ENCODE data around the gene CALHM1. TPM values are rescaled to one million over a fixed set of nuclear protein-coding genes. Genes with fewer than 3 reads are reported as not detected.
A peak's percentile ranks its signal among the peaks of the same experiment; 100 is the strongest.

The CALHM1 gene
- total RNA-seq, 2 donors from 2014 or later: not detected

DNA sequence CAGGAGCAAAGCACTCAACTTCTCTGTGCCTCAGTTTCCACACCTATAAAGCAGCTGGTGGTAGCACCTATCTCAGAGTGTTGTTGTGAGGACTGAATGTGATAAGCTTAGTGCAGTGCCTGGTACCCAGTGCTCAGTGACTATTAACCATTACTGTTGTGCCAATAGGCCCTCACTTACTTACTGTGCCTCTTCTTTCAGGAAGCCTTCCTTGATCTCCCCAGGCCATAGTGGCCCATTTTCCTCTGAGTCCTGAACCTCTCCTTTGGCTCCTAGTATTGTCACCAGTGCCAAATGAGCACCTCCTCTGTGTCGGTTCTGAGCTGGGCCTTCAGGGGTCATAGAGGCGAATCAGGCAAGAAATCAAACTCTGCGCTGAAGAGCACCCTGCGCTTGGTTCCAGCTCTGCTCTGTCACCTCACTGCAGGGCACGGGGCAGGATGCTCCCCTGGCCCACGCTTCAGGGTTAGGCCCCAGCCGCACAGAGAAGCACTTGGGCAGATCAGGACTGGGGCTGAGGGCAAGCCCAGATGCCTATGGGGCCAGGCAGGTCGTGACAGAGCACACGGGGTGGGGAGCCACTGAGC is 2.5 kb downstream of the CALHM1 start:
- no peak overlapping the region for H3K4me3 Mint-ChIP-seq

DNA sequence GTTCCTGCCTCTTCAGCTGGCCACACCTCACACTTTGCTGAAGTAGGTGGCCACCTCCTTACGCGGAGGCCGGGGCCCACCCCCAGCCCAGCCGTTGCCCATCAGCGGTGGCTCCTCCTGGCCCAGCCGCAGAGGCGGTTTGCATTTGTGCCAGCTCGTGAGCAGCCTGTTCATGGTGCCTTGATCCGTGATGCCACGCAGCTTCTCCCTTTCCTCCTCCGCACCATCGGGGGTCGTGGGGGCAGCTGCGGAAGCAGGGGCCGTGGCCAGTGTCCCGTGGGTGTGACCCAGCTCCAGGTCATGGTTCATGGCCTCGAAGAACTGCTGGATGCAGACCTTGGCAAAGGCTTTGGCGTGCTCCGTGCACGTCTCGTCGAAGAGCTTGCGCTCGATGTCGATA is 3.5 kb downstream of the CALHM1 start:
- DNase-seq: no peak
- no peak for ATAC-seq
- Mint-ChIP-seq H3K4me1 (peaks cover 35% of the 10 kb centered on the region), H3K27me3 (no peaks in the 10 kb centered on the region), H3K27ac (no peak overlapping the region), H3K4me3 (no peak overlapping the region), H3K36me3 (ENCODE audit: low read depth) (no peaks in the 10 kb centered on the region)
- H3K9me3 ChIP-seq (ENCODE audit: control insufficient read depth, low read length, poor library complexity, severe bottlenecking): no peaks in the 10 kb centered on the region

More for the DNA sequence above, 2.5 kb downstream of the CALHM1 start:
- Mint-ChIP-seq H3K36me3 (ENCODE audit: low read depth) (no peaks in the 10 kb centered on the region), H3K27ac (no peak overlapping the region), H3K4me1 (peaks cover 26% of the 10 kb centered on the region), H3K27me3 (no peaks in the 10 kb centered on the region)
- H3K9me3 ChIP-seq (ENCODE audit: control insufficient read depth, low read length, poor library complexity, severe bottlenecking): no peaks in the 10 kb centered on the region
- DNase-seq (no peak), ATAC-seq (no peak)

DNA sequence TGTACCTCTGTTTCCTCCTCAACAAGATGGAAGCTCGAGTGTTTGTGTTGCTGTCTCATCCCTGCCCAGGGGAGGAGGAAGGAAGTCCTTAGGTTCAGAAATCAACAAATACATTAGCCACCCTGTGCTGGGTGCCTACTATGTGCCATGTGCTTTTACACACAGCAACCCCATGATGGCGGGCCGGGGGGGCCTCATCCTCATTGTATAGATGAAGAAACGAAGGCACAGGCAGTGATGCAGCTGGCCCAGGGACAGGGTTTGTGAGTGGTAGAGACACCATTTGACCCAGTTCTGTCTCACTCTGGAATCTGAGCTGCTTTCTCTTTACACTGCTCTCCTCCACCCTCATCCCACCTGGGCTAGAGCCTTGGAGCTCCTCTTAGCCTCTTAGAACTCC is 4.7 kb downstream of the CALHM1 start:
- Mint-ChIP-seq H3K4me3 (peak overlapping the region; percentile 95), H3K27ac (no peak overlapping the region), H3K36me3 (ENCODE audit: low read depth) (peaks cover 8% of the 10 kb centered on the region), H3K4me1 (peaks cover 42% of the 10 kb centered on the region), H3K27me3 (no peaks in the 10 kb centered on the region)
- H3K9me3 ChIP-seq (ENCODE audit: control insufficient read depth, low read length, poor library complexity, severe bottlenecking): no peaks in the 10 kb centered on the region
- DNase-seq: no peak
- no peak for ATAC-seq

DNA sequence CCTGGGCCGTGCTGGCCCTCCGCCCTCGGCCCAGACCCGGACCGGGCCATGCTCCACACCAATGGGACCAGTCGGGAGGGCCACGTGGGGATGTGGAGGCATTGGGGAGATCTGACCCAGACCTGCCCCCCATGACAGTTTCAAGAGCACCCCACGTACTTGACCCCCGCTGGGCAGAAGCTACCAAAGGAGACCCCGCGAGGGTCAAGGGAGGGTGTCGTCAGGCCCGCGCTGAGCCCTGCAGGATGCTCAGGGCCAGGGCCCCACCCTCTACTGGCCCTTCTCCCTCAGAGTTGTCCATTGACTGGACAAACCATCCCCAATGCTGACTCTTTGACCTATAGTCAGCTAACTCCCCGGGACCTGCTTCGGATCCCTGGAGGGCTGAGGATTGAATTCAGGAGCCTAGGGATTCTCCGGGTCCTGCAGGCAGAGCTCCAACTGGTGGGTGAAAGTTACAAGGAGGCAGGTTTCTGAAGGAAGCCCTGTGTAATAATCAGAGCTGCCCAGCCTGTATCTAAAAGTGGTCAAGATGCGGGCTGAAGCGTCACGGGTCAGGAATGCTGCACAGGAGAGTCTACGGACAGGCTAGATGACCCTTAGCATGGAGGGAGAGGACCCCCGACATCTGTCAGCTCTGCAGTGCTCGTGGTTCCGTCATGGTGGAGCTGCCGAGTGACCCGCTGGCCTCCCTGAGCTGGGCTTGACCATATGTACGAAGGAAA is 6.0 kb downstream of the CALHM1 start:
- no peak for DNase-seq
- Mint-ChIP-seq H3K36me3 (ENCODE audit: low read depth) (peaks cover 15% of the 10 kb centered on the region), H3K27me3 (no peaks in the 10 kb centered on the region), H3K27ac (peak overlapping the region; percentile 97), H3K4me3 (peak overlapping the region; percentile 95), H3K4me1 (peaks cover 54% of the 10 kb centered on the region)
- no peak for ATAC-seq
- no peaks in the 10 kb centered on the region for H3K9me3 ChIP-seq (ENCODE audit: control insufficient read depth, low read length, poor library complexity, severe bottlenecking)

DNA sequence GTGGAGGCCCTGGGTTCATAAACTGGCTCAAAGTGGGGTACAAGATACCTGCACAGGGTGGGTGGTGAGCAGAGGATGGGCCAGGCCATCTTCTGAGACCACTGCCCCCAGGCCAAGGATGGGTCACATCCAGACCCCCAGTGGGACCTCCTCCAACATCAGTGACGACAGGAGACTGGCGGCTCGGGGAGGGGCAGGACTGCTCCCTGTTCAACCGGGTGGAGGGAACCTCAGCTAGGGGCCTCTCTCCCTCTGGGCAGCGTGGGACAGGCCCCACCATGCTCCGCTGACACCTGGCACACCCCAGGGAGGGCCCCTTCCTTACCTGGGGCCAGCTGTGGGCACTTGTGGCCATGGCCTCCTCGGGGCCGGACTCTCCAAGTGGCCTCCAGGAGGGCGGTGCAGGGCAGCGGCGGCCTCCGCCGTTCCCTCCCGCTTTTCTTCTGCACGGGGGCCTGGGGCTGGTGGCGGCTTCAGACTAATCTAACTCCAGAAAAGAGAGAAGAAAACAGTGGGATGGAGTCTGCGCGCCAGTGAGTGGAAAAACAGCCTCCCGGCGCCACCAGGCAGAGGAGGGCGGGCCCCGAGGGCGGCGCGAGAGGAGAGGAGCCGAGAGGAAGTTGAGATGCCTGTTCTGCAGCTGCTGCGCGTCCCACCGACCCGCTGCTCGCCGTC is 6.7 kb downstream of the CALHM1 start, which contains the start of gene CALHM2:
Gene CALHM2 (minus strand): TSS at position 540 of the 675 bp plus-strand sequence. CDS start 2,429 bp downstream, outside the sequence.
- Mint-ChIP-seq H3K27me3 (no peaks in the 10 kb centered on the region), H3K4me3 (peak within 1 kb of the TSS; percentile 95), H3K27ac (peak within 1 kb of the TSS; percentile 97), H3K4me1 (peaks cover 55% of the 10 kb centered on the region), H3K36me3 (ENCODE audit: low read depth) (peaks cover 17% of the 10 kb centered on the region)
- no peaks in the 10 kb centered on the region for H3K9me3 ChIP-seq (ENCODE audit: control insufficient read depth, low read length, poor library complexity, severe bottlenecking)
- ATAC-seq (peak; percentile 72), DNase-seq (peak in 2 of 3 donors; percentile 34 to 37)

DNA sequence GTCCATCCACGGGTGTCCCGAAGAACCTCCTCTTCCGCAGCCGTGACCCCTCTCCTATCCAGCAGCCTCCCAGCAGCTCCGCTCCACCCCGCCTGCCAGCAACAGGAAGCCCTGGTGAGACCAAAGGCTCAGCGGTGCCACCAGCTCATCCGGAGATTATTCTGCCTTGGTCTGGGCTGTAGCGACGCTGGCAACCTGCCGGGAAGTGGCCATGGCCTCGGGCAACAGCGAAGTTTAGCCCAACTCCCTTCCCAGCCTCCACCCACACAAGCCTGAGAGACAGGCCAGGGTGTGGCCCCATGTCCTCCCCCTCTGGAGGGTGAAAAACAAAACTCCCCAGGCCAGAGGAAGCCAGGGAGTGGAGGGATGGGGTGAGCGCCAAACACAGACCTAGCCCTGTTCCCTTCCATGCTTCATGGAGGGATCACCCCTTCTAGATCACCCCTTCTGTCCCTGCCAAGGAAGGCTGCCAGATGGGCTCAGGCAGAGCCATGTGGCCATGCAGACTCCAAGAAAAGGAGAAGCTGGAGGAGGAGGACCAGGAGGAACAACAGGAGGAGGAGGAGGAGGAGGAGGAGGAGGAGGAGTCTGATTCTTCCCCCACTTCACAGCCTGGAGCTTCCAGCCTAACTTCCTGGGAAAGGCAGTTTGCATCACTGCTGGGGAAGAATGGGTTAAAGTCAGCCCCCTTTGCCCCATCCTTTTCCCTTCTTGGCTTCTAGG is 7.4 kb downstream of the CALHM1 start:
- DNase-seq: peak; percentile 27 to 39 (median 31)
- H3K27me3 Mint-ChIP-seq: no peaks in the 10 kb centered on the region
- H3K9me3 ChIP-seq (ENCODE audit: control insufficient read depth, low read length, poor library complexity, severe bottlenecking): no peaks in the 10 kb centered on the region
- H3K27ac Mint-ChIP-seq: peak overlapping the region; percentile 97
- H3K4me3 Mint-ChIP-seq: peak overlapping the region; percentile 95
- peaks cover 17% of the 10 kb centered on the region for H3K36me3 Mint-ChIP-seq (ENCODE audit: low read depth)
- peaks cover 59% of the 10 kb centered on the region for H3K4me1 Mint-ChIP-seq
- peak; percentile 80 for ATAC-seq

DNA sequence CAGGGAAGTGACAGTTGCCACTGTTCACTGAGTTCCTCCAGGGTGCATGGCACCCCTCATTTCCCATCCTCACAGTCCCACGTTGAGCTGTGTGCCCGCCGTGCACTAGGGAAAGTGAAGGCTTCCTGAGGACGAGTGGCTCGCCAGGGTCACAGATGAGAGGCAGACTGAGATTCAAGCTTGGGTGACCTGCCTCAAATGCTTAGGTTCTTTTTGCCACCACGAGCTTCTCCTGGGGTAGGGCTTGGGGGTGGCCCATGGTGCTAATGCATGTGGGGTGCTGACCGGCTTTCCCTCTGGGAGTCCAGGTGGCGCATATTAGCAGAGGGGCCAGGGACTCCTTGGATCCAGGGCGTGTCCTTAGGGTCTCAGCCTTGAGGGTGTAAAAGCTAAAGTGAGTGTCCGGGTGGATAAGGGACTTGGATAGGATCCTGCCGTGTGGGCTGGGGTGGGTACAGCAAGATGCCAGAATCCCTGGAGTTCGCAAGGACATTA is 8.5 kb downstream of the CALHM1 start:
- H3K4me1 Mint-ChIP-seq: peaks cover 61% of the 10 kb centered on the region
- H3K4me3 Mint-ChIP-seq: peak overlapping the region; percentile 95
- H3K27ac Mint-ChIP-seq: peak overlapping the region; percentile 97
- no peak for DNase-seq
- no peaks in the 10 kb centered on the region for H3K27me3 Mint-ChIP-seq
- no peak for ATAC-seq
- H3K9me3 ChIP-seq (ENCODE audit: control insufficient read depth, low read length, poor library complexity, severe bottlenecking): no peaks in the 10 kb centered on the region
- peaks cover 17% of the 10 kb centered on the region for H3K36me3 Mint-ChIP-seq (ENCODE audit: low read depth)

DNA sequence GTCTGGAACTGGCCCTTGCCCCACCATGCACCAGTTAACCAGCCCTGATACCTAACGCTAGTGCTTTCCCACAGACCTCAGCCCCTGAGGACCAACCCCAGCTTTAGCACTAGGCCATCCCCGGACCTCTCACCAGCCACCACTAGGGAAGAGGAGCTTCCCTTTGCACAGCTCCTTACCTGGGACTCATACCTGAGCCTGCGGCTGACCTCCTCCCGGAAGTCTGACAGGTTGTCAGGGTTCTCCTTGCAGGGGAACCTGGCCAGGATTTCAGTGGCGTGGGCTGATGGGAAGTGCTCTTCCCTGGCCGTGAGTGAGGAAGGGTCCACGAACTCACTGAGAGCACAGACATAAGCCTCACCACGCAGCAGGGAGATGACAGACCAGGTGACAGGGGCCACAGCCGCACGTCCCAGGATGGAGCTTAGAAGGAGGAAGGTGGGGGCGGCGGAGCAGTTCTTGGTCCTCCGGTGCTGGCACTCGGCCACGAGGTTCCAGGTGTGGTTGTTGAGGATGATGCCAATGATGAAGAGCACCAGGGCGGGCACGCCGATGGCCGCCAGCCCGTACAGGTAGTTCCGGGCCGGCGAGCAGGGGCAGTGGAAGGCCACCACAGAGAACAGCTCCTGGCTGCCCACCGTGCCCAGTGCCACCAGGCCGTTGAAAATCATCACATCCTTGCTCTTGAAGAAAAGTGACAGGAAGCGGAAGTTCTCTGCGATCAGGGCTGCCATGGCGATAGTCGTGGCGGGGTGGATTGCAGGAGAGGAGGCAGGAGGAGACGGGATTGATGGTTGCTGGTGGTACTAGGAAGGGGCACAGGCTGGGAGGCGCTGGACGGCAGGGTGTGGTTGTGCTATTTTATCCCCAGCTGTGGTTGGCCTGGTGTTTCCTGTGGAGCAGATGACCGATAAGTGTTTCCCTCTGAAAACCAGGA is 9.2 kb downstream of the CALHM1 start:
- Mint-ChIP-seq H3K4me1 (peaks cover 62% of the 10 kb centered on the region), H3K36me3 (ENCODE audit: low read depth) (peaks cover 17% of the 10 kb centered on the region)
- no peak for ATAC-seq

DNA sequence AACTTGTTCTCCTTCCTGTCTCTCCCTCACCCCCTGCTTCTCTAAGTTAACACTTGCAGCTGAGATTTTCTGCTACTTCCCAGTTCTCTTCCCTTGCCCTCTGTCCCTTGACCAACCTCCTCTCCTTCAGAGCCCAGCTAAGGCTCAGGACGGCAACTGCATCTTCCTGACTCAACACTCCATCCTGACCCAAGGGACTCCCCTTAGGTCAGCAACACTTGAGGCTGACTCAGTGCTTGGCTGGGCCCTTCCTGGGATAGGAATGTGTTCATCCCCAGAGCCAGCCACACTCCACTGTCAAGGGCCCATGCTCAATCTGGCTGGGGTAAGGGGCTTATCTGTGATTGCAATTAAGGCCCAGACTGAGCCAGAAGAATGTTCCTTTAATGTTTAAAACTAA is 10.0 kb downstream of the CALHM1 start:
- ATAC-seq: no peak
- Mint-ChIP-seq H3K4me3 (peak overlapping the region; percentile 95), H3K27me3 (no peaks in the 10 kb centered on the region), H3K27ac (peak overlapping the region; percentile 97), H3K4me1 (peaks cover 62% of the 10 kb centered on the region), H3K36me3 (ENCODE audit: low read depth) (peaks cover 18% of the 10 kb centered on the region)
- no peak for DNase-seq
- no peaks in the 10 kb centered on the region for H3K9me3 ChIP-seq (ENCODE audit: control insufficient read depth, low read length, poor library complexity, severe bottlenecking)

More for the DNA sequence above, 9.2 kb downstream of the CALHM1 start:
- H3K27ac Mint-ChIP-seq: peak overlapping the region; percentile 97
- no peaks in the 10 kb centered on the region for H3K9me3 ChIP-seq (ENCODE audit: control insufficient read depth, low read length, poor library complexity, severe bottlenecking)
- no peak for DNase-seq
- H3K4me3 Mint-ChIP-seq: peak overlapping the region; percentile 95
- no peaks in the 10 kb centered on the region for H3K27me3 Mint-ChIP-seq

DNA sequence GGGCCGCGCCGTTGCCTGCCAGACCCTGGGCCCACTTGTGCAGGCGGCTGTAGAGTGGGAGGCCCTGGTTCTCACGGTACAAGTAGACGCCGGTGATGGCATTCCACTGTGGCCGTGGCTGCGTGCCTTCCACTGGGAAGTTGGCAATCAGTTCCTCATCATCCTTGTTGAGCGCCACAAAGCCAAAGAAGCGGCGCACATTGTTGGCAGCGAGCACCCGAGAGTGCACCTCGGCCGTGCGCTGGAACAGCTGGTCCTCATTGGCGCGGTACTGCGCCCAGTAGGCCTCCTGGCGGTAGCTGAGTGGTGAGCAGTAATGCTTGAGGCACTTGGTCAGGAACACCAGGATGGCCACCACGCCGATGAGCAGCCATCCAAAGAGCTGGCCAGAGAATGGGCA is 11.5 kb downstream of the CALHM1 start:
- peaks cover 55% of the 10 kb centered on the region for H3K4me1 Mint-ChIP-seq
- H3K4me3 Mint-ChIP-seq: peak overlapping the region; percentile 41
- peak overlapping the region; percentile 97 for H3K27ac Mint-ChIP-seq
- ATAC-seq (no peak), DNase-seq (no peak)
- no peaks in the 10 kb centered on the region for H3K9me3 ChIP-seq (ENCODE audit: control insufficient read depth, low read length, poor library complexity, severe bottlenecking)
- no peaks in the 10 kb centered on the region for H3K27me3 Mint-ChIP-seq
- peaks cover 21% of the 10 kb centered on the region for H3K36me3 Mint-ChIP-seq (ENCODE audit: low read depth)

DNA sequence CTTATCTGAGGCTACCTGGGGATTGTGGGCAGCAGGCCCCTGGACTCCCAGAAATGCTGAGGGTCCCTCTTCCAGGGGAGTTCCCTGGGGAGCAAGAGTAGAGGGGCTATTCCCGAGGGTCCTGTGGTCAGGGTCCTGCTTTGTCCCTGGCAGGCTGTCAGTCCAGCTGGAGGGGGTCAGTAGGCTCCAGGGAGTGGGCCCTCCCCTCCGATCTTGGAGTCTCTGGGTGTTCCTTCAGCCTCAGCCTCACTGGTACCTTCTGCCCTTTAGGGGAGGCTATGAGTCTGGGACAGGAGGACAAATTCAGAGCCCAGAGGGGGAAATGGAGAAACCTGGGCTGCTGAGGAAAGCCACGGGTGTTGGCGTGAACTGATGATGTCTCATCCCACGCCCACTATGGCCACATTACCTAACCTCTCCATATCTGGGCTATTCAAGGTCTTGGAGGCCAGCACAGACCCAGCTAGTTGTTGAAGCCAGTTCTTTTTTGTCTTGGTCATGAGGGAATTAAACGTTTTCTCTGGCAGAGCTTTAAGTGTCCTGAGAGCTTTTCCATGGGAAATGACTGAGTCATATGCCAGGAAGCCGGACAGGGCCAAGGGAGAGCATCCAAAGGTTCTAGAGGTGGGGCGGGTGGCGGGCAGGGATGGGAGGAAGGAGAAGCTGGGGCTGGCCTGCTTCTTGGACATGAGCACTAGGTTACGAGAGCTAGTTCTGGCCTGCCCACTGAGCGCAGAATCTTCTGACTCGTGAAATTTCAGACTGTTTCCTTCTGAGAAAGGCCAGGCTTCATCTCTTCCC is 12.7 kb downstream of the CALHM1 start:
- H3K4me1 Mint-ChIP-seq: peaks cover 51% of the 10 kb centered on the region
- H3K36me3 Mint-ChIP-seq (ENCODE audit: low read depth): peaks cover 21% of the 10 kb centered on the region
- ATAC-seq: no peak
- no peaks in the 10 kb centered on the region for H3K27me3 Mint-ChIP-seq
- H3K27ac Mint-ChIP-seq: peak overlapping the region; percentile 34
- H3K4me3 Mint-ChIP-seq: no peak overlapping the region
- no peak for DNase-seq
- H3K9me3 ChIP-seq (ENCODE audit: control insufficient read depth, low read length, poor library complexity, severe bottlenecking): no peaks in the 10 kb centered on the region

Data from T-helper 17 cell (primary cell).